Measurements from ENCODE around the gene SLC25A10. TPM values are rescaled to one million over a fixed set of nuclear protein-coding genes. Genes with fewer than 3 reads are reported as not detected.

SLC25A10 gene
- total RNA-seq, 2 experiments from 2014 or later: 4.6 TPM

- CTCF ChIA-PET: interaction anchor here (1.8 kb wide), 1 partner anchor 18 kb away, joined by 5 read pairs; the partner anchor contains the start of genes ARL16 and HGS
Observed at GRCh38 chr17:81701288-81702071, 10.6 kb upstream of the SLC25A10 start.

DNA sequence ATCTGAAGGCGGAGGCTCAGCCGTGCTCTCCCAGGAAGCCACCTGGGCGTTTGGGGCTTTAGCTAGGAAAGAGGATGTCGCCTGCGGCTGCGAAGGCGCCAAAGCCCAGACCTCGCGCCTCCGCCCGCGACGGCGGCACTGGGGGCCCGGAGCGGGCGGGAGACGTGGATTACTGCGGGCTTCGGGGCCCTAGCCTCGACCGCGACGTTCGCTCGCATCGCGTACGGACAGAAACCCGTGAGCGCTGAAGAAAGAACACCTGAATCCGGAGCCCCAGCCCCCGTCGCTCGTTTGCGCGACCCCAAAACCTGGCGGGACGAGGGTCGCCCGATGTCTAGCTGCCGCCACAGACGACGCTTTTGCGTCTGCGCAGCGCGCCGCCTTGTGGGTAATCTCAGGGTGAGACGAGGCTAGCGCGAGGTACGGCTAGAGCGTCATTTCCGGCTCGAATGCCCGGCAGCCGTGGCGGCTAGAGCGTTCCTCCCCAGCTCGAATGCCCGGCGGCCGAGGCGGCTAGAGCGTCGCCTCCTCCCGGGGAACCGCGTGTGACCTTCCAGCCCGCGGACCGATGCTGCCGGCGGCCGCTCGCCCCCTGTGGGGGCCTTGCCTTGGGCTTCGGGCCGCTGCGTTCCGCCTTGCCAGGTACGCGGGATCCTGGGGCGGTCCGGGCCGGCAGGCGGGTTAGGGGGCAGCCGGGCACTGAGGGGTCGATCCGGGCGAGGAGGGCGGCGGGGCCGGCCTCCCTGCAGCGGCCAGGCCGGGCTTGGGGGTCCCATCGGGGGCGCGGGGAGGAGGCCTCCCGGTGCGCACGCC is 8.9 kb upstream of the SLC25A10 start, which contains the start of gene MRPL12:
Gene MRPL12 (plus strand): TSS at position 434 of the 813 bp plus-strand sequence. CDS start 135 bp downstream, at position 569.
- intact Hi-C loops (cut with DNase I, micrococcal nuclease): loop anchor here (1.0 to 5.0 kb wide), 5 partner anchors 8 to 224 kb away; partner anchors contain the start of genes CCDC137 (in 1 of the 2), HGS (in 1 of the 2), MAFG (in 1 of the 2) and NPLOC4 (in 1 of the 2)
- Histone ChIP-seq H3K27me3 (ENCODE audit: control insufficient read depth in 1 of 2, insufficient read depth in 2 of 2, low read length in 2 of 2) (no peaks in the 10 kb centered on the region), H3K4me3 (ENCODE audit: low read length) (peak within 1 kb of the TSS; percentile 93), H3K9me3 (ENCODE audit: control insufficient read depth in 1 of 2, insufficient read depth in 1 of 2, low read length in 2 of 2) (no peaks in the 10 kb centered on the region), H3K27ac (ENCODE audit: low read depth in 1 of 2, low read length in 2 of 2) (peak within 1 kb of the TSS; percentile 94), H3K36me3 (ENCODE audit: insufficient read depth, low read length) (peaks cover 47% of the 10 kb centered on the region), H3K4me1 (ENCODE audit: insufficient read depth, low read length) (peaks cover 39% of the 10 kb centered on the region)
- POLR2A ChIA-PET: interaction anchor here (0.6 to 4.7 kb wide), 18 partner anchors 8 to 624 kb away, joined by 3 to 43 read pairs (median 4); partner anchors contain the start of genes ARHGDIA, ARL16, CCDC137 and DCXR
- Mint-ChIP-seq H3K4me1 (ENCODE audit: low read depth) (peaks cover 27% of the 10 kb centered on the region), H3K9me3 (no peaks in the 10 kb centered on the region), H3K4me3 (peak within 1 kb of the TSS; percentile 94), H3K36me3 (ENCODE audit: low read depth) (peaks cover 59% of the 10 kb centered on the region), H3K27me3 (no peaks in the 10 kb centered on the region), H3K27ac (peak within 1 kb of the TSS; percentile 97)
- CTCF ChIA-PET: interaction anchor here (1.3 kb wide), 1 partner anchor 23 kb away, joined by 3 read pairs; no protein-coding TSS in a partner anchor
- TF ChIP-seq CTCF (IDR thresholded peaks at IDR 0.05): peak; percentile 12
- DNase-seq (peak; percentile 74 to 94 (median 85)), ATAC-seq (ENCODE audit: poor library complexity) (peak; percentile 87)

More at GRCh38 chr17:81701288-81702071, 10.6 kb upstream of the SLC25A10 start:
- POLR2A ChIA-PET: interaction anchor here (0.7 to 4.7 kb wide), 5 partner anchors 16 to 336 kb away, joined by 3 to 43 read pairs (median 4); partner anchors contain the start of genes ARL16, CCDC137, DCXR and HGS
- no peak for ATAC-seq (ENCODE audit: poor library complexity)
- Histone ChIP-seq H3K36me3 (ENCODE audit: insufficient read depth, low read length) (peaks cover 51% of the 10 kb centered on the region), H3K27me3 (ENCODE audit: control insufficient read depth in 1 of 2, insufficient read depth in 2 of 2, low read length in 2 of 2) (no peaks in the 10 kb centered on the region), H3K4me1 (ENCODE audit: insufficient read depth, low read length) (peaks cover 39% of the 10 kb centered on the region), H3K9me3 (ENCODE audit: control insufficient read depth in 1 of 2, insufficient read depth in 1 of 2, low read length in 2 of 2) (no peaks in the 10 kb centered on the region), H3K4me3 (ENCODE audit: low read length) (peak overlapping the region; percentile 93), H3K27ac (ENCODE audit: low read depth in 1 of 2, low read length in 2 of 2) (peak overlapping the region in 1 of 2 donors; percentile 32)
- Mint-ChIP-seq H3K4me3 (no peak overlapping the region), H3K27me3 (no peaks in the 10 kb centered on the region), H3K27ac (peak overlapping the region; percentile 97), H3K4me1 (ENCODE audit: low read depth) (peaks cover 27% of the 10 kb centered on the region), H3K36me3 (ENCODE audit: low read depth) (peaks cover 69% of the 10 kb centered on the region), H3K9me3 (no peaks in the 10 kb centered on the region)
- intact Hi-C loops (cut with DNase I, micrococcal nuclease): loop anchor here (2.0 to 5.0 kb wide), 4 partner anchors 17 to 226 kb away; partner anchors contain the start of genes CCDC137 (in 1 of the 2), HGS (in 1 of the 2), MAFG (in 1 of the 2) and NPLOC4 (in 1 of the 2)
- DNase-seq: peak in 2 of 14 experiments; percentile 38 to 47
- TF ChIP-seq CTCF (IDR thresholded peaks at IDR 0.05): no peak

All from CD4-positive, alpha-beta T cell (primary cell).